ENCODE data around the gene SHB.

The SHB gene

DNA sequence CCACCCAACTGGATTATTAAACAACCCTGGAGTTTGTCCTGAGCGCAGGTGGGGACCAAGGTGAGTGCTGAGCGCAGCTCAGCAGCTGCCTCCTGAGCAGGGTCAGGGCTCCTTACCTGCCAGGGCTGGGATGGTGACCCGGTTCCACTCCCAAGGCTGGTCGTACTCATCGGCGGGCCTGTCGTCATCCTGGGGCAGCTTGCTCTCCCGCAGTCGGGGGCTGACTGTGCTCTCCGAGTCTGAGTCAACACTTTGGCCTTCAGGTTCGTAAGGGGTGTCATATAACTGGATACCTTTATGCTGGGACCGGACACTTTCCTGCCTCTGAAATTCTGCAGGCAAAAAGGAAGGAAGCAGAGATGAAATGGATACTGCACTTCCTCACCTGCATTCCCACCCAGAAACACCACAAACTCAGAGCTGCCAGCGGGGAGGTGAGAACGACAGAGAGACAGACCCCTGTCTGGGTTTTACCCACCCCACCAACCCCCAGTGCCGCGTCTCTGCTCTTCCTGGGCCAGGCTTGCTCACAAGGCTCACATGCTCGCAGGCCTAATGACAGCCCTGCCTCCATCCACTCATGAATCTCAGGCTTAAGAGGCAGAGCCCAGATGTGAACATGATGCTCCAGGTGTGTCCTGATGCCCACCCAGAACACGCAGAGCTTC, 94.4 kb downstream of the SHB start:
- no peak overlapping the region for H3K4me3 ChIP-seq (ENCODE audit: control insufficient read depth in 1 of 7, extremely low read depth in 1 of 7, insufficient read depth in 4 of 7, low read depth in 2 of 7, low read length in 6 of 7)
- peaks cover 0 to 3% (median 0%) of the 10 kb centered on the region in 4 experiments for H3K36me3 ChIP-seq (ENCODE audit: control insufficient read depth in 4 of 4, insufficient read depth in 4 of 4, low read length in 3 of 4)
- no peaks in the 10 kb centered on the region for H3K4me1 ChIP-seq (ENCODE audit: control extremely low read depth in 1 of 4, control insufficient read depth in 4 of 4, insufficient read depth in 4 of 4, low read length in 3 of 4)
- no peak overlapping the region for H3K27ac ChIP-seq (ENCODE audit: insufficient read depth in 1 of 2, low read depth in 1 of 2, low read length in 2 of 2, poor library complexity in 1 of 2, severe bottlenecking in 2 of 2)
- ChIA-PET POLR2A (no interaction called here), CTCF (interaction anchor here (0.8 to 2.0 kb wide), 3 partner anchors 12 to 114 kb away, joined by 3 to 5 read pairs (median 4); no protein-coding TSS in a partner anchor)
- no peak for DNase-seq
- WGBS (ENCODE audit: insufficient coverage): 90% methylated on average over 17 of the region's 18 CpGs
- no peaks in the 10 kb centered on the region for H3K27me3 ChIP-seq (replicated peaks in 2 of 5; ENCODE audit: control insufficient read depth in 4 of 5, insufficient read depth in 5 of 5, low read length in 4 of 5)
- H3K9me3 ChIP-seq (ENCODE audit: control extremely low read depth in 1 of 5, control insufficient read depth in 4 of 5, insufficient read depth in 2 of 5, low read depth in 1 of 5, low read length in 4 of 5): no peaks in the 10 kb centered on the region

GRCh38 chr9:37972351-37972848, 96.6 kb downstream of the SHB start:
- Histone ChIP-seq H3K4me3 (ENCODE audit: control insufficient read depth in 1 of 7, extremely low read depth in 1 of 7, insufficient read depth in 4 of 7, low read depth in 2 of 7, low read length in 6 of 7) (no peak overlapping the region), H3K4me1 (ENCODE audit: control extremely low read depth in 1 of 4, control insufficient read depth in 4 of 4, insufficient read depth in 4 of 4, low read length in 3 of 4) (peaks cover 0 to 1% (median 0%) of the 10 kb centered on the region in 4 experiments), H3K36me3 (ENCODE audit: control insufficient read depth in 4 of 4, insufficient read depth in 4 of 4, low read length in 3 of 4) (peaks cover 0 to 3% (median 1%) of the 10 kb centered on the region in 4 experiments), H3K27ac (ENCODE audit: insufficient read depth in 1 of 2, low read depth in 1 of 2, low read length in 2 of 2, poor library complexity in 1 of 2, severe bottlenecking in 2 of 2) (no peak overlapping the region), H3K27me3 (replicated peaks in 2 of 5; ENCODE audit: control insufficient read depth in 4 of 5, insufficient read depth in 5 of 5, low read length in 4 of 5) (no peaks in the 10 kb centered on the region), H3K9me3 (ENCODE audit: control extremely low read depth in 1 of 5, control insufficient read depth in 4 of 5, insufficient read depth in 2 of 5, low read depth in 1 of 5, low read length in 4 of 5) (no peaks in the 10 kb centered on the region)
- CTCF ChIA-PET: interaction anchor here (0.9 to 2.0 kb wide), 2 partner anchors 11 to 116 kb away, joined by 3 to 5 read pairs; no protein-coding TSS in a partner anchor
- WGBS (ENCODE audit: insufficient coverage): 92% methylated on average over 2 of the region's 4 CpGs
- DNase-seq: peak in 2 of 3 donors; percentile 37 to 43
- POLR2A ChIA-PET: no interaction called here

DNA sequence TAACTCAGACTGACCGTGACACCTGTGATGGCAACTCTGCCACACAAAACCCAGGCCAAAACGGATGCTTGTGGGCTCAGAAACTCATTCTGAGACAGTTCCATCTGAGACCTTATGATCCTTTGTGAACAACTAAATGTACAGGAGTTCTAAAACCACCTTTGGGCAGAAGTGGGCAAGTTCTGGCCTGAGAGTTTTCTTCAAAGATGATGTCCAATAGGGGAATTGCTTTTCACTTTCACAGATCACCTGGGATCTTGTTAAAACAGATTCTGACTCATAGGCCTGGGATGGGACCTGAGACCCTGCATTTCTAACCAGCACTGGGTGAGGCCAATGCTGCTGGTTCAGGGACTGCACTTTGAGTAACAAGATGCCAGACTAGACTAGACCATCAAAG, 97.3 kb downstream of the SHB start:
- Histone ChIP-seq H3K27me3 (replicated peaks in 2 of 5; ENCODE audit: control insufficient read depth in 4 of 5, insufficient read depth in 5 of 5, low read length in 4 of 5) (no peaks in the 10 kb centered on the region), H3K4me1 (ENCODE audit: control extremely low read depth in 1 of 4, control insufficient read depth in 4 of 4, insufficient read depth in 4 of 4, low read length in 3 of 4) (peaks cover 0 to 1% (median 0%) of the 10 kb centered on the region in 4 experiments), H3K27ac (ENCODE audit: insufficient read depth in 1 of 2, low read depth in 1 of 2, low read length in 2 of 2, poor library complexity in 1 of 2, severe bottlenecking in 2 of 2) (no peak overlapping the region), H3K4me3 (ENCODE audit: control insufficient read depth in 1 of 7, extremely low read depth in 1 of 7, insufficient read depth in 4 of 7, low read depth in 2 of 7, low read length in 6 of 7) (no peak overlapping the region), H3K36me3 (ENCODE audit: control insufficient read depth in 4 of 4, insufficient read depth in 4 of 4, low read length in 3 of 4) (peaks cover 0 to 3% (median 1%) of the 10 kb centered on the region in 4 experiments), H3K9me3 (ENCODE audit: control extremely low read depth in 1 of 5, control insufficient read depth in 4 of 5, insufficient read depth in 2 of 5, low read depth in 1 of 5, low read length in 4 of 5) (no peaks in the 10 kb centered on the region)
- ChIA-PET CTCF (interaction anchor here (0.5 kb wide), 1 partner anchor 185 kb away, joined by 3 read pairs; no protein-coding TSS in a partner anchor), POLR2A (no interaction called here)
- WGBS (ENCODE audit: insufficient coverage): 94% methylated on average over 2 of the region's 2 CpGs
- no peak for DNase-seq

DNA sequence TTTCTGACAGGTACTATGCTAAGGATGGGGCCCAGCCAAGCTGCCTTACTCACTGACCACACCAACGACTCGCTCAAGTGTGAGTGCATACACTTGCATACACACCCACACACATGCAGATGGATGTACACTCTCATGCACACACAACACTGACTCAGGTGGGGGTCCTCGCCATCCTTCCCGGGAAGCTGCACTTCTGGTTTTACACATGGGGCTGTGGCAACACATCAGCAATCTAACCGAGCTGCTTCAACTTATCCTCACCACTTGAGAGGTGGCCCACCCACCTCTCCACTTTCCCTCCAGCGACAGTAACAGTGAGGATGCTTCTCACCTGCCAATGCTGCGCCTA, 97.9 kb downstream of the SHB start:
- ChIA-PET POLR2A (no interaction called here), CTCF (interaction anchor here (0.8 to 1.4 kb wide), 5 partner anchors 16 to 117 kb away, joined by 3 to 4 read pairs (median 4); no protein-coding TSS in a partner anchor)
- Histone ChIP-seq H3K27ac (ENCODE audit: insufficient read depth in 1 of 2, low read depth in 1 of 2, low read length in 2 of 2, poor library complexity in 1 of 2, severe bottlenecking in 2 of 2) (no peak overlapping the region), H3K4me3 (ENCODE audit: control insufficient read depth in 1 of 7, extremely low read depth in 1 of 7, insufficient read depth in 4 of 7, low read depth in 2 of 7, low read length in 6 of 7) (no peak overlapping the region), H3K4me1 (ENCODE audit: control extremely low read depth in 1 of 4, control insufficient read depth in 4 of 4, insufficient read depth in 4 of 4, low read length in 3 of 4) (peaks cover 0 to 1% (median 0%) of the 10 kb centered on the region in 4 experiments), H3K27me3 (replicated peaks in 2 of 5; ENCODE audit: control insufficient read depth in 4 of 5, insufficient read depth in 5 of 5, low read length in 4 of 5) (no peaks in the 10 kb centered on the region), H3K36me3 (ENCODE audit: control insufficient read depth in 4 of 4, insufficient read depth in 4 of 4, low read length in 3 of 4) (peaks cover 0 to 3% (median 1%) of the 10 kb centered on the region in 4 experiments), H3K9me3 (ENCODE audit: control extremely low read depth in 1 of 5, control insufficient read depth in 4 of 5, insufficient read depth in 2 of 5, low read depth in 1 of 5, low read length in 4 of 5) (no peaks in the 10 kb centered on the region)
- WGBS (ENCODE audit: insufficient coverage): 90% methylated on average over 7 of the region's 7 CpGs
- DNase-seq: no peak

GRCh38 chr9:37970301-37971107, 98.5 kb downstream of the SHB start:
- peaks cover 0 to 4% (median under 1%) of the 10 kb centered on the region in 4 experiments for H3K4me1 ChIP-seq (ENCODE audit: control extremely low read depth in 1 of 4, control insufficient read depth in 4 of 4, insufficient read depth in 4 of 4, low read length in 3 of 4)
- 100% methylated on average over 5 of the region's 11 CpGs for WGBS (ENCODE audit: insufficient coverage)
- H3K27ac ChIP-seq (ENCODE audit: insufficient read depth in 1 of 2, low read depth in 1 of 2, low read length in 2 of 2, poor library complexity in 1 of 2, severe bottlenecking in 2 of 2): no peak overlapping the region
- no peaks in the 10 kb centered on the region for H3K27me3 ChIP-seq (replicated peaks in 2 of 5; ENCODE audit: control insufficient read depth in 4 of 5, insufficient read depth in 5 of 5, low read length in 4 of 5)
- peaks cover 0 to 3% (median 1%) of the 10 kb centered on the region in 4 experiments for H3K36me3 ChIP-seq (ENCODE audit: control insufficient read depth in 4 of 4, insufficient read depth in 4 of 4, low read length in 3 of 4)
- no peak overlapping the region for H3K4me3 ChIP-seq (ENCODE audit: control insufficient read depth in 1 of 7, extremely low read depth in 1 of 7, insufficient read depth in 4 of 7, low read depth in 2 of 7, low read length in 6 of 7)
- ChIA-PET CTCF (interaction anchor here (0.8 to 1.4 kb wide), 6 partner anchors 17 to 117 kb away, joined by 3 to 4 read pairs (median 4); no protein-coding TSS in a partner anchor), POLR2A (no interaction called here)
- no peak for DNase-seq
- H3K9me3 ChIP-seq (ENCODE audit: control extremely low read depth in 1 of 5, control insufficient read depth in 4 of 5, insufficient read depth in 2 of 5, low read depth in 1 of 5, low read length in 4 of 5): no peaks in the 10 kb centered on the region

GRCh38 chr9:37969558-37970300, 99.3 kb downstream of the SHB start:
- Histone ChIP-seq H3K36me3 (ENCODE audit: control insufficient read depth in 4 of 4, insufficient read depth in 4 of 4, low read length in 3 of 4) (peaks cover 0 to 3% (median 1%) of the 10 kb centered on the region in 4 experiments), H3K27me3 (replicated peaks in 2 of 5; ENCODE audit: control insufficient read depth in 4 of 5, insufficient read depth in 5 of 5, low read length in 4 of 5) (no peaks in the 10 kb centered on the region), H3K27ac (ENCODE audit: insufficient read depth in 1 of 2, low read depth in 1 of 2, low read length in 2 of 2, poor library complexity in 1 of 2, severe bottlenecking in 2 of 2) (no peak overlapping the region), H3K4me1 (ENCODE audit: control extremely low read depth in 1 of 4, control insufficient read depth in 4 of 4, insufficient read depth in 4 of 4, low read length in 3 of 4) (peaks cover 0 to 4% (median under 1%) of the 10 kb centered on the region in 4 experiments), H3K4me3 (ENCODE audit: control insufficient read depth in 1 of 7, extremely low read depth in 1 of 7, insufficient read depth in 4 of 7, low read depth in 2 of 7, low read length in 6 of 7) (no peak overlapping the region), H3K9me3 (ENCODE audit: control extremely low read depth in 1 of 5, control insufficient read depth in 4 of 5, insufficient read depth in 2 of 5, low read depth in 1 of 5, low read length in 4 of 5) (no peaks in the 10 kb centered on the region)
- 96% methylated on average over 9 of the region's 11 CpGs for WGBS (ENCODE audit: insufficient coverage)
- ChIA-PET CTCF (interaction anchor here (0.9 to 1.4 kb wide), 7 partner anchors 17 to 275 kb away, joined by 3 to 4 read pairs (median 3); no protein-coding TSS in a partner anchor), POLR2A (no interaction called here)
- DNase-seq: no peak
